Endothelial cell (in vitro differentiated cells): ENCODE data around the gene WWC2. TPM values are rescaled to one million over a fixed set of nuclear protein-coding genes. Genes with fewer than 3 reads are reported as not detected.

ENCODE experiments used
- DNase-seq: peaks from one replicate; pipeline ENCODE4 v3.0.0; 2021; ENCODE audit warnings: low spot score
- H3K27ac Mint-ChIP-seq: one replicate; pipeline ENCODE4 v1.8.0; 2021; ENCODE audit warnings: mixed read lengths, inconsistent platforms; ENCODE audit not compliant: unreplicated experiment
- H3K27me3 Mint-ChIP-seq: one replicate; pipeline ENCODE4 v1.8.0; 2021; ENCODE audit warnings: mild to moderate bottlenecking, moderate library complexity, mixed read lengths, inconsistent platforms; ENCODE audit not compliant: unreplicated experiment
- H3K36me3 Mint-ChIP-seq: one replicate; pipeline ENCODE4 v1.8.0; 2021; ENCODE audit warnings: mild to moderate bottlenecking, low read depth, mixed read lengths, inconsistent platforms; ENCODE audit not compliant: unreplicated experiment
- H3K4me1 Mint-ChIP-seq: one replicate; pipeline ENCODE4 v1.8.0; 2021; ENCODE audit warnings: mild to moderate bottlenecking, mixed read lengths, inconsistent platforms; ENCODE audit not compliant: unreplicated experiment
- H3K4me3 Mint-ChIP-seq: one replicate; pipeline ENCODE4 v1.8.0; 2021; ENCODE audit warnings: mild to moderate bottlenecking, mixed read lengths, inconsistent platforms; ENCODE audit not compliant: unreplicated experiment
- H3K9me3 Mint-ChIP-seq: one replicate; pipeline ENCODE4 v1.8.0; 2021; ENCODE audit warnings: mixed read lengths, inconsistent platforms; ENCODE audit not compliant: unreplicated experiment
- total RNA-seq: library from RNA; stranded (reverse); fragmentation: NEBNext Ultra II Directional; extraction: Animal tissue kit (Norgen Biotek cat#: 25700); gene quantifications from one replicate; pipeline ENCODE4 v1.2.1, GENCODE V29; 2021; ENCODE audit not compliant: unreplicated experiment
- TF ChIP-seq, protein P1 (sequence below): fragments of 200-600 bp; sonication (generic); IDR thresholded peaks from one replicate; pipeline ENCODE4 v1.5.0; 2021; ENCODE audit warnings: antibody characterized with exemption; ENCODE audit not compliant: unreplicated experiment

WWC2 gene
- total RNA-seq, 1 donor from 2014 or later = 32.0 TPM

DNA sequence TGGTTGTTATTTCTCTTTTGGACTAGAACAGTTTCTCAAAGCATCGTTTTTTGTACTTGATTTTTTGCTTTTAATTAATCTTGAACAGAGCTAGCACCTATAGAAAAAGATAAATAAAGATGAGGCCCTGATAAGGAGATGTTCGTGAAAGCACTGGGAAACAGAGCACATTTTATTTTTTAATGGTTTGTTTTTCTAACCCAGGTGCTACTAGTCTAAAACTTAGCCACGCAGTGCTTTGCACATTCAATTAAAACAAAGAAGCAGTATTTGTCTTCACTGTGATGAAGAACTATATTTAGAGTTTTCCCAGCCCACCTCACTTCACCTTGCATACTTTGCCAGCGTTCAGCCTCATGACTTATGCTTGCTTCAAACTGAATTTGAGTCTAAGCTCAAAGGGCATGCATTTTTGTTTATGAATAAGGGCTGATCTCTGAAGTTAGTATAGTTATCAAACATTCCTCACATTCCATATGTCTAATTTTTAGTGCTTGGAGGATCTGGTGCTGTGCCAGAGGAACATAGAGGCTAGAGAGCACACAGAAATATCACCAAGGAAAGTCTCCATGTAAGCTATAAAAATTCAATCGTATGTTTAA is 76.7 kb downstream of the WWC2 start:
- no peak overlapping the region for H3K4me3 Mint-ChIP-seq
- no peak overlapping the region for H3K27ac Mint-ChIP-seq
- H3K9me3 Mint-ChIP-seq = no peaks in the 10 kb centered on the region
- TF ChIP-seq, protein P1, sequence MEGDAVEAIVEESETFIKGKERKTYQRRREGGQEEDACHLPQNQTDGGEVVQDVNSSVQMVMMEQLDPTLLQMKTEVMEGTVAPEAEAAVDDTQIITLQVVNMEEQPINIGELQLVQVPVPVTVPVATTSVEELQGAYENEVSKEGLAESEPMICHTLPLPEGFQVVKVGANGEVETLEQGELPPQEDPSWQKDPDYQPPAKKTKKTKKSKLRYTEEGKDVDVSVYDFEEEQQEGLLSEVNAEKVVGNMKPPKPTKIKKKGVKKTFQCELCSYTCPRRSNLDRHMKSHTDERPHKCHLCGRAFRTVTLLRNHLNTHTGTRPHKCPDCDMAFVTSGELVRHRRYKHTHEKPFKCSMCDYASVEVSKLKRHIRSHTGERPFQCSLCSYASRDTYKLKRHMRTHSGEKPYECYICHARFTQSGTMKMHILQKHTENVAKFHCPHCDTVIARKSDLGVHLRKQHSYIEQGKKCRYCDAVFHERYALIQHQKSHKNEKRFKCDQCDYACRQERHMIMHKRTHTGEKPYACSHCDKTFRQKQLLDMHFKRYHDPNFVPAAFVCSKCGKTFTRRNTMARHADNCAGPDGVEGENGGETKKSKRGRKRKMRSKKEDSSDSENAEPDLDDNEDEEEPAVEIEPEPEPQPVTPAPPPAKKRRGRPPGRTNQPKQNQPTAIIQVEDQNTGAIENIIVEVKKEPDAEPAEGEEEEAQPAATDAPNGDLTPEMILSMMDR = no peak
- peaks cover 22% of the 10 kb centered on the region for H3K4me1 Mint-ChIP-seq
- no peaks in the 10 kb centered on the region for H3K27me3 Mint-ChIP-seq
- no peak for DNase-seq
- no peaks in the 10 kb centered on the region for H3K36me3 Mint-ChIP-seq

DNA sequence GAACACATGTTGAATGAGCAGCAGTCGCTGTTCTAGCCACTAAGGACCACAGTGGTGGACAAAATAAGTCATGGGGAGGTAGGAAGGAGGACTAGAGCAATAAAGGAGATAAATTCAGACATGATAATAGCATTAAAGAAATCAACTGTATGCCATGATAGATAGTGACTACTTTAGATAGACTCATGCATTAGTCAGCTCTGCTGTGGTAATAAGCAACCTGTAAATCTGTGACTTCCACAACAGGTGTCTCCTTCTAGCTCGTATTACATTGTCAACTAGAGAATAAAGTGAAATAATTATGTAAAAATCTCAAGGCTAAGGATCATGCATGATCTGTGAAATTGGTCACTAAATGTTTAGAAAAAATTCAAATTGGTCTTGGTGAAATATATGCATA is 77.9 kb downstream of the WWC2 start:
- Mint-ChIP-seq H3K4me3 (no peak overlapping the region), H3K4me1 (peaks cover 17% of the 10 kb centered on the region), H3K27ac (no peak overlapping the region), H3K9me3 (no peaks in the 10 kb centered on the region), H3K36me3 (no peaks in the 10 kb centered on the region), H3K27me3 (no peaks in the 10 kb centered on the region)
- TF ChIP-seq, protein P1 = no peak
- no peak for DNase-seq

DNA sequence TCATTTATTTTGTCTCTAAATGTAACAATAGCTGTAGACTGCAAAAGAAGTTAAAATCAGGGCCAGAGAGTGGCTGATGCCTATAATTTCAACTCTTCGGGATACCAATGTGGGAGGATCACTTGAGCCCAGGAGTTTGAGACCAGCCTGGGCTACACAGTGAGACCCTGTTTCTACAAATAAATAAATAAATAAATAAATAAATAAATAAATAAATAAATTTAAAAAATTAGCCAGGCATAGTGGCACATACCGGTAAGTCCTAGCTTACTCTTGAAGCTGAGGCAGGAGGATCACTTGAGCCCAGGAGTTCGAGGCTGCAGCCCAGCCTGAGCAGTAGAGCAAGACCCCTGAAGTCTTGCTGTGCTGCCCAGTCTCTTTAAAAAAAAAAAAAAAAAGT is 79.1 kb downstream of the WWC2 start:
- no peak for DNase-seq
- H3K9me3 Mint-ChIP-seq = no peaks in the 10 kb centered on the region
- TF ChIP-seq, protein P1 = no peak
- no peak overlapping the region for H3K27ac Mint-ChIP-seq
- no peaks in the 10 kb centered on the region for H3K27me3 Mint-ChIP-seq
- no peak overlapping the region for H3K4me3 Mint-ChIP-seq
- H3K4me1 Mint-ChIP-seq = peaks cover 19% of the 10 kb centered on the region
- no peaks in the 10 kb centered on the region for H3K36me3 Mint-ChIP-seq

DNA sequence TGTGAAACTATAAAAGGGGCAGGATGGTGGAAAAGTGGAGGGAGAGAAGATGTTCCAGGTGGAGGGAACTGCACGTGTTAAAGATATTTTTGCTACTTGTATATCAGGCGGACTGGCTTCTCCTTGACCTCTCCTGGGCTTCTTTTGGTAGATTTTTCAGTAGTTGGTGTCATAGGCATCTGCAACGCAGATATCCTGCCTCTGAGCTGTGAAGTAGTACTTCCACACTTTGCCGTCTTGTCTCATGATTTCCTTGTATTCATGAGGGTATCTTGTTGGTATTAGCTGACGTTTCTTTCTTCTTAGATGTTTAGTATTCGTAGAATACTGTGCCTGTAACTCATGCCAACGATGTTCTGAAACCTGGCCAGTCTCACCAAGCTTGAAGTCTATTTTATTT is 81.0 kb downstream of the WWC2 start:
- no peaks in the 10 kb centered on the region for H3K36me3 Mint-ChIP-seq
- no peaks in the 10 kb centered on the region for H3K27me3 Mint-ChIP-seq
- no peak for DNase-seq
- TF ChIP-seq, protein P1 = no peak
- H3K27ac Mint-ChIP-seq = no peak overlapping the region
- no peaks in the 10 kb centered on the region for H3K9me3 Mint-ChIP-seq
- H3K4me1 Mint-ChIP-seq = peaks cover 13% of the 10 kb centered on the region
- H3K4me3 Mint-ChIP-seq = no peak overlapping the region

DNA sequence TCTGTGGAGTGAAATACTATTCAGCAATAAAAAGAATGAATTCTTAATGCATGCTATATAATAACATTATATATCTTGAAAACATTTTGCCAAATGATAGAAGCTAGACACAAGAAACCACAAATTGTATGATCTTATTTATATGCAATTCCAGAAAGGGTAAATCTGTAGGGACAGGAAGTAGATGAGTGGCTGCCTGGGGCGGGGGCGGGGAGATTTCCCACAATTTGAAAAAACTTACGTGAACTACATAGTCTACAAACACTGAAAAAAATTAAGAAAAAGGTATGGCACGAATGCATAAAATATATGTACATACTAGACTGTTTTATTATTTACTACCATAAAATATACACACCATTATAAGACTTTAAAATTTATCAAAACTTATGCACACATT is 81.6 kb downstream of the WWC2 start:
- H3K4me1 Mint-ChIP-seq = peaks cover 13% of the 10 kb centered on the region
- no peak overlapping the region for H3K4me3 Mint-ChIP-seq
- no peak for DNase-seq
- H3K9me3 Mint-ChIP-seq = no peaks in the 10 kb centered on the region
- no peak overlapping the region for H3K27ac Mint-ChIP-seq
- TF ChIP-seq, protein P1 = no peak
- no peaks in the 10 kb centered on the region for H3K36me3 Mint-ChIP-seq
- H3K27me3 Mint-ChIP-seq = no peaks in the 10 kb centered on the region
